SJSA1 (cell line): Measurements from ENCODE around the gene ASB10. TPM values are rescaled to one million over a fixed set of nuclear protein-coding genes. Genes with fewer than 3 reads are reported as not detected.

Experiments used
- DNase-seq, 2 experiments: peaks; one replicate each; pipeline ENCODE4 v3.0.0-alpha.2; 2015 to 2020; ENCODE audit warnings: low spot score in 2 of 2, low read depth in 1 of 2
- H3K27ac ChIP-seq: fragments of 250-450 bp; sonication (Bioruptor Pico); 2 replicates; pipeline ENCODE4 v1.5.1; 2020; ENCODE audit warnings: mild to moderate bottlenecking, moderate library complexity
- H3K27me3 ChIP-seq: fragments of 250-450 bp; sonication (Bioruptor Pico); replicated peaks from 2 replicates; pipeline ENCODE4 v1.5.1; 2020; ENCODE audit warnings: mild to moderate bottlenecking, moderate library complexity
- H3K36me3 ChIP-seq: fragments of 250-450 bp; sonication (Bioruptor Pico); 2 replicates; pipeline ENCODE4 v1.5.1; 2020; ENCODE audit warnings: mild to moderate bottlenecking
- H3K4me1 ChIP-seq: fragments of 250-450 bp; sonication (Bioruptor Pico); replicated peaks from 2 replicates; pipeline ENCODE4 v1.6.1; 2021; ENCODE audit warnings: mild to moderate bottlenecking
- H3K4me3 ChIP-seq: fragments of 250-450 bp; sonication (Bioruptor Pico); 2 replicates; pipeline ENCODE4 v1.5.1; 2020; ENCODE audit warnings: mild to moderate bottlenecking
- H3K9me3 ChIP-seq: fragments of 250-450 bp; sonication (Bioruptor Pico); replicated peaks from 2 replicates; pipeline ENCODE4 v1.5.1; 2020; ENCODE audit warnings: mild to moderate bottlenecking
- total RNA-seq: library from RNA; depleted of rRNA; stranded (reverse); fragments of >200 nt; shearing (Covaris generic); gene quantifications from 2 replicates; pipeline ENCODE4 v1.2.3, GENCODE V29; 2014

The ASB10 gene
- total RNA-seq, 1 experiment from 2014 or later = not detected

DNA sequence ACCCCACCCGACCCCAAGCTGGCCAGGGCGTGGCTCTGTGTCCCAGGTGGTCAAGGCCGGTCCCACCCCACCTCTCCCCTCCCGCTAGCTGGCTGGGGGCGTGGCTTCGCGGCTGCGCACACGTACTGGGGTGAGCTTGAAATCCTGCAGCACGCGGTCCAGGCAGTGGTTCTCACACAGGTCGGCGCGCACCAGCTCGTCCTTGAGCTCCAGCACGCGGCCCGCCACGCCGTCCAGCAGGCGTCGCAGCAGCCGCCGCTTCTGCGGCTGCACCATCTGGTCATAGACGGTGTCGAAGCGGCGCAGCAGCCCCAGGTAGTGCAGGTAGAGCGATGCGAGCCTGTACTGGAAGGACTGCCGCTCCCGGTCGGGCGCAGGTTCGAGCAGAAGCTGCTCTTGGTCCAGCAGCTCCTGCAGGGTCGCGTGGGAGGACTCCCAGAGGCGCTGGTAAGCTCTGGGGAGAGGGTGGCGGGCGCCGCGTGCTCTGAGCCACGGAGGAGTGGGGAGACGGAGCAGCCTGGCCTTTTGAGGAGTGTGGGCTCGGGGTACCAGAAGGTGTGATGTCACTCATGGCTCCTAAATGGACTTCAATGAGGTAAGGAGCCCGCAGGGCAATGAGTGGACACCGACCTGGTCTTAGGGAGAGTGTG, 17.5 kb upstream of the ASB10 start:
- no peaks in the 10 kb centered on the region for H3K36me3 ChIP-seq
- no peak overlapping the region for H3K4me3 ChIP-seq
- H3K9me3 ChIP-seq = no peaks in the 10 kb centered on the region
- no peak for DNase-seq
- no peak overlapping the region for H3K27ac ChIP-seq
- H3K4me1 ChIP-seq = no peaks in the 10 kb centered on the region
- peaks cover 21% of the 10 kb centered on the region for H3K27me3 ChIP-seq

- DNase-seq = no peak
- H3K4me1 ChIP-seq = no peaks in the 10 kb centered on the region
- no peaks in the 10 kb centered on the region for H3K9me3 ChIP-seq
- no peak overlapping the region for H3K27ac ChIP-seq
- H3K27me3 ChIP-seq = peaks cover 24% of the 10 kb centered on the region
- H3K4me3 ChIP-seq = no peak overlapping the region
- no peaks in the 10 kb centered on the region for H3K36me3 ChIP-seq
Observed at GRCh38 chr7:151202836-151203235, 15.8 kb upstream of the ASB10 start.

DNA sequence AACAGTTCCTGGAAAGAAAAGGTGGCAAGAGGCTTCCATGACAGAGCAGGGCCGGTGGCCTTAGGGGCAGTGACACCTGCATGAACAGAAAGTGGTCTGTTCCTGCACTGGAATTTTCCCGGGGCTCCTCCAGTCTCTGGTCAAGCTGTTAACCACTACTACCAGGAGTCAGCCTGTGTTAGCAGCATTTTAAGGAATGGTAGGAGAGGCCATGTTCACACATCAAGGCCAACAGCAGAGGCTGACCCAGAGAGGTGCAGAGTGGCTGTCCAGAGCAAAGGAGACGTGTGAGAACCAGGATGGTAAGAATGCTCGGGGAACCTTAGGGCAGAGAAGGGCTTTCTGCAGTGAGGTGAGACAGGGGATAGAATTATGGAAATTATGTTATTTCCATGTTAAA, 14.7 kb upstream of the ASB10 start:
- no peaks in the 10 kb centered on the region for H3K9me3 ChIP-seq
- DNase-seq = no peak
- no peak overlapping the region for H3K27ac ChIP-seq
- H3K4me3 ChIP-seq = no peak overlapping the region
- no peaks in the 10 kb centered on the region for H3K36me3 ChIP-seq
- H3K4me1 ChIP-seq = no peaks in the 10 kb centered on the region
- H3K27me3 ChIP-seq = peaks cover 30% of the 10 kb centered on the region

DNA sequence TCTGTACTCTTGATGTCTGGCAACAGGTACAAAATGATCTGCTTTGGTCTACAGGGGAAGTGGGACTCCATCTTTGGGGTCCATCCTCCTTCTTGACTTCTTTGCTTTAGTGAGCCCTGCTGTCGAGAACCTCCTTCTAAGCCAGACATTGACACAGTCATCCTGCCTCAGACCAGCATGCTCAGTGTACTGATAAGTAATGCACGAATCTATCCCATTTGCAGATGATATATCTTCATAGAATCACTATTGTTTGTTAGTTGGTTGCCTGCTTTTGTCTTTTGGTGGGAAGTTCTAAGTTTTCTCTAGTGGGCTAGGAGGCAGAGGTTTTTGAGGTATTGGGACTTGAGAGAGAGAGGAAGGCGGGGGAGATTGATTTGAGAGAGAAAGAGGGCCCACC, 14.3 kb upstream of the ASB10 start:
- no peak overlapping the region for H3K27ac ChIP-seq
- H3K4me3 ChIP-seq = no peak overlapping the region
- no peaks in the 10 kb centered on the region for H3K36me3 ChIP-seq
- H3K9me3 ChIP-seq = no peaks in the 10 kb centered on the region
- peaks cover 34% of the 10 kb centered on the region for H3K27me3 ChIP-seq
- no peaks in the 10 kb centered on the region for H3K4me1 ChIP-seq
- no peak for DNase-seq

DNA sequence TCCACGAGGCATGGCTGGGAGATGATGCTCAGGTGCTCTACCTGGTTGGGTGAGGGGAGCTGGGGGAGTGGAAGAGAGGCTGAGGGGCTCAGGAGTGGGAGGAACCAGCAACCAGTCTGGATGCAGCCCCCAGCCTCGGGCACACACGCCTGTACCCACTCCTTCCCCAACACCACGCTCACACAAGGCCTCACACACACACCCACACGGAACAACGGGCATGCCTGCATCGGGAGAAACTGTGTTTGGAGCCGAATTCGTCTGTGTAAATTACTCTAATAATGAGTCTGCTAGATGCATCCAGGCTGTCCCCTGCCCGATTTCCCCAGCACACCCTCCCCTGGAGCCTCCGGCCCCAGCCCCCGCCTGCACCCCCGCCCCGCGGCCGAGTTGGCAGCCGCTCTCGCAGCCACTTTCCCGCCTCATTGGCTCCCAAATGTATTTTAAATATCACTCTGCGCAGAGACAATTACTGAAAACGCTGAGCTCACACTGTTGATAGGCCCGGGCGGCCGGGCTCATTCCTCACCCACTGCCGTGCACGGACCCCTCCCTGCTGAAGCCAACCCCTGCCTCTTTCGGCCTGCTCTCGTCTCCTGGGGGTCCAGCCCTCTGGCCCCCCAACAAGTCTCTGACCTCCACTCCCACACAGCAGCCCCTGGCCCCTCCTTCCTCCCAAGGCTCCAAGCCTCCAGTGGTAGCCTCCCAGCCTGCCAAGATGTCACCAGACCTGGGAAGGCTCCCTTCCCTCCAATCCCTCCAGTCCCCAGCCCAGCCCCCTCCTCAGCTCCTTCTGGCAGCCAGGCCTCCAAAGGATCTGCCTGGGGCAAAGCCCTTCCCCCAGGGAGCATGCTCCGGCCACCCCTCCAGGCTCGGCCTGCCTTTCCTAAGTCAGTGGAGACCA, 12.1 kb upstream of the ASB10 start:
- DNase-seq = no peak
- no peaks in the 10 kb centered on the region for H3K9me3 ChIP-seq
- no peaks in the 10 kb centered on the region for H3K4me1 ChIP-seq
- no peak overlapping the region for H3K27ac ChIP-seq
- H3K4me3 ChIP-seq = no peak overlapping the region
- H3K36me3 ChIP-seq = no peaks in the 10 kb centered on the region
- H3K27me3 ChIP-seq = peaks cover 51% of the 10 kb centered on the region

DNA sequence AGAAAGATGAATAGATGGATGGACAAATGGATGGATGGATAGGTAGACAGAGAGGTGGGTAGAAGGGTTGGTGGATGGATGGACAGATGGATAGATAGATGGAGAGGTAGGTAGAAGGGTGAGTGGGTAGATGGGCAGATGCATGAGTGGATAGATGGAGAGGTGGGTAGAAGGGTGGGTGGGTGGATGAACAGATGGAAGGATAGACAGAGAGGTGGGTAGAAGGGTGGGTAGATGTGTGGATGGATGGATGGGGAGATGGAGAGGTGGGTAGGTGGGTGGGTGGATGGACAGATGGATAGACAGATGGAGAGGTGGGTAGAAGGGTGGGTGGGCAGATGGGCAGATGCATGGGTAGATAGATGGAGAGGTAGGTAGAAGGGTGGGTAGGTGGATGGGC, 10.9 kb upstream of the ASB10 start:
- no peak overlapping the region for H3K27ac ChIP-seq
- H3K4me1 ChIP-seq = no peaks in the 10 kb centered on the region
- peaks cover 44% of the 10 kb centered on the region for H3K27me3 ChIP-seq
- H3K9me3 ChIP-seq = no peaks in the 10 kb centered on the region
- no peak overlapping the region for H3K4me3 ChIP-seq
- H3K36me3 ChIP-seq = no peaks in the 10 kb centered on the region
- no peak for DNase-seq

DNA sequence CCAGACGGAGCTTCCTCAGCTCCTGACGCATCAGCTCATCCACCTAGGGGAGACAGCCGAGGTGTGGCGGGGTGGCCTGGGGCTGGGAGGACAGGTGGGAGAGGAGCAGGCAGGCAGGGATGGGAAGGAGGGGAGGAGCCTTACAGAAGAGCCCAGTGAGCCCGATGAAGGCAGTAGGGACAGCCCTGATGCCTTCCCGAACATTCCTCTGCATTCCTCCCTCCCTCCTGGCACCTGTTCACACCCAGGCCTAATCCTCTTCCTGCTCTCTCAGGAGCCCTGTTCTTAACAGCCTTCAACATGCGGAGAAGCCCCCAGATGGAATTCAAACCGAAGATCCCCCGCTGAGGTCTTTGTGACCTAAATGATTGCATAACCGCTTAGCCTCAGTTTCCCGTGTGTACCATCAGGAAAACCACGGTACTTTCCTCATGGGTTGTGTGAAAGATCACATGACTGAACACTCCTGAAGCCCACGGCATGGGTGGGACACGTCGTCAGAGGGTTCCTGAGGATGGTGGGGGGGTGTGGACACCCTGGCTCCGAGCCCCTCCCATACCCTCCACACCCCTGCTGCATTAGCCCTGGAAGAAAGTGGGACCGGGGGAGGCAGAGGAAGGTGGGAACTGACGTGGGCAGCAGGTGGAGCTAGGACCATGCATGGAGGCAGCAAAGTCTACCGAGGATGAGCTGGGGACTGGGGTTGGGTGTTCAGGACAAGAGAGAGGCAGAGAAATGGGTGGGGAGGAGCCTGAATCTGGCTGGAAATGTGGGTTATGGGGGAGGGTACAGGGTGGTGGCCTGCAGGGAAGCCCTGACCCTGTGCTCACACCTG, 8.8 kb upstream of the ASB10 start:
- Histone ChIP-seq H3K27me3 (peaks cover 44% of the 10 kb centered on the region), H3K4me1 (no peaks in the 10 kb centered on the region), H3K4me3 (no peak overlapping the region), H3K9me3 (no peaks in the 10 kb centered on the region), H3K36me3 (no peaks in the 10 kb centered on the region), H3K27ac (no peak overlapping the region)
- DNase-seq = no peak

GRCh38 chr7:151194188-151194587, 7.1 kb upstream of the ASB10 start:
- Histone ChIP-seq H3K36me3 (no peaks in the 10 kb centered on the region), H3K9me3 (no peaks in the 10 kb centered on the region), H3K27me3 (peaks cover 55% of the 10 kb centered on the region), H3K4me1 (no peaks in the 10 kb centered on the region), H3K27ac (no peak overlapping the region), H3K4me3 (no peak overlapping the region)
- DNase-seq = no peak

GRCh38 chr7:151193203-151193978, 6.3 kb upstream of the ASB10 start:
- DNase-seq = no peak
- no peaks in the 10 kb centered on the region for H3K4me1 ChIP-seq
- no peaks in the 10 kb centered on the region for H3K36me3 ChIP-seq
- H3K9me3 ChIP-seq = no peaks in the 10 kb centered on the region
- no peak overlapping the region for H3K27ac ChIP-seq
- H3K27me3 ChIP-seq = peaks cover 59% of the 10 kb centered on the region
- no peak overlapping the region for H3K4me3 ChIP-seq

DNA sequence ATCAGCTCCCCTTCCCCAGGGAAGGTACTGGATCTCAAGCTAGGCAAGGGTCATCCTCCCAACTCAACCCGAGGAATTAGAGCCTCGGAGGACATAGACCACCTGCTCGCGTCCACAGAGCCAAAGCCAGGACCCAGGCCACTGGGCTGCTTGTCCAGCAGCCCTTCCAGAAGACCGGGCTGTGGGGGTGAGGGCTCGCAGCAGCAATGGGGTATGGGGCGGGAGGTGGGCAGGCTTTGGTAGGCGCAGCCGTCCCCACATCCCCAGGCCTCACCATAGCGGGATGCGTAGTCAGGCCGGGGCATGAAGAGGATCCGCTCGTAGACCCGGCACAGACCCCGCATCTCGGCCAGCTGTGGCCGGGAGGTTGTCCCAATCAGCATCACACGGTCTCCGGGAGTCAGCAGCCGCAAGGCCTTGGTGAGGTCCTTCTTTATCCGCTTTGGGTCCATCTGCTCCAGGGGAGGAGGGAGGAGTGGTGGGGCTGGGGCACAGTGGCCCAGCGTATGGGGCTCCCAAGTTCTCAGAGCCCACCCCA, 5.0 kb upstream of the ASB10 start:
- no peak overlapping the region for H3K27ac ChIP-seq
- H3K4me1 ChIP-seq = no peaks in the 10 kb centered on the region
- no peak for DNase-seq
- H3K27me3 ChIP-seq = peaks cover 54% of the 10 kb centered on the region
- no peaks in the 10 kb centered on the region for H3K9me3 ChIP-seq
- no peaks in the 10 kb centered on the region for H3K36me3 ChIP-seq
- H3K4me3 ChIP-seq = no peak overlapping the region

DNA sequence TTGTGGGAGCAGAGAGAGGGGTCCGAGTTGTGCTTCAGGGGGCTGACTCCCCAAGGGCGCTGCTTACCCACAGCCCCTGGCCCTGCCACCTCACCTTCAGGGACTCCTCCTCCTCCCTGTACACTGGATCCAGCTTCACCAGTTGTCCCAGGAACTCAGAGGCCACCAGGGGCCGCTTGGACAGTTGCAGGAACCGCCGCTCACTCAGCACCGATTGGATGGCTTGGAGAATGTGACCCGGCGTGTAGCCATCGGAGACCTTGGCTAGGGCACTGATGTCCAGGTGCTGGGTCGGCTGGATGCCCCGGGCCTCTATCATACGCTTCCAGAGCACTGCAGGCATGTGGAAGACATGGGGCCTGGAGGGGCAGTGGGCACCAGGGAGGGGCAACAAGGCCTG, 4.5 kb upstream of the ASB10 start:
- Histone ChIP-seq H3K27me3 (peaks cover 49% of the 10 kb centered on the region), H3K27ac (no peak overlapping the region)
- no peak for DNase-seq

DNA sequence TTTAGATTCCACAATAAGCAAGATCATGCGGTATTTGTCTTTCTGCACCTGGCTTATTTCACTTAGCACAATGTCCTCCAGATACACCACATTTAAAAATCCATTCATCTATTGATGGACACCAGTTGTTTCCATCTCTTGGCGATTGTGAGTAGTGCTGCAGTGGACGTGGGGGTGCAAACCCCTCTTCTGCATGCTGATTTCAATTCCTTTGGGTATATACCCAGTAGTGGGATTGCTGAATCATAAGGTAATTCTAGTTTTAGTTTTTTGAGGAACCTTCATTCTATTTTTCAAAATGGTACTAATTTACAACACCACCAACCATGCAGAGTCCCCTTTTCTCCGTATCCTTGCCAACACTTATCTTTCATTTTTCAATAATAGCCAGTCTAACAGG, 2.0 kb upstream of the ASB10 start:
- peaks cover 30% of the 10 kb centered on the region for H3K27me3 ChIP-seq
- H3K27ac ChIP-seq = no peak overlapping the region
- no peak for DNase-seq
- no peaks in the 10 kb centered on the region for H3K36me3 ChIP-seq
- no peaks in the 10 kb centered on the region for H3K4me1 ChIP-seq
- H3K9me3 ChIP-seq = no peaks in the 10 kb centered on the region
- no peak overlapping the region for H3K4me3 ChIP-seq

More for the DNA sequence above, 4.5 kb upstream of the ASB10 start:
- Histone ChIP-seq H3K4me1 (no peaks in the 10 kb centered on the region), H3K4me3 (no peak overlapping the region), H3K36me3 (no peaks in the 10 kb centered on the region), H3K9me3 (no peaks in the 10 kb centered on the region)

DNA sequence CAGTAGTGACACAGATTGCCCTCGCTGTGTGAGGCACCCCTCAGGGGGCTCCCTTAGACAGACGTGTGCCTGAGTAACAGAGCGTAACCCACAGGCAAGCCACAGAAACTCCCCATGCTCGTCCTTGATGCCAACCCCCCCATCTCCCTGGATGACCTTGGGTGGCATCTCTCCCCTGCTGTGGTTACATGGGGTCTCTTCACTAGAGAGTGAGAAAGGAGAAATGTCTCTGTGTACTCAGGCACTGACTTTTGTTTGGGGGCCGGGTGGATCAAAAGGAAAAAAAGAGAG, 1.1 kb upstream of the ASB10 start:
- Histone ChIP-seq H3K27me3 (peaks cover 34% of the 10 kb centered on the region), H3K4me3 (no peak overlapping the region)
- DNase-seq = no peak

More for the DNA sequence above, 1.1 kb upstream of the ASB10 start:
- Histone ChIP-seq H3K4me1 (no peaks in the 10 kb centered on the region), H3K9me3 (no peaks in the 10 kb centered on the region), H3K27ac (no peak overlapping the region), H3K36me3 (no peaks in the 10 kb centered on the region)
